Mucosa of rectum (tissue), 2 donors: ENCODE data around the gene PCBP2.
"Not testable (repeated sequence)": the region's sequence is repeated elsewhere in the genome, so short reads cannot be mapped to it uniquely, and the experiment has no call there.

ENCODE experiments used
- H3K27ac ChIP-seq, 2 donors: one replicate each; pipeline ENCODE4 v1.7.0; 2013; ENCODE audit warnings: inconsistent platforms in 2 of 2, low read depth in 2 of 2, low read length in 2 of 2
- H3K27me3 ChIP-seq, 2 donors: one replicate each; pipeline ENCODE4 v1.7.0; 2013; ENCODE audit warnings: low read length in 2 of 2; ENCODE audit not compliant: control insufficient read depth in 2 of 2, insufficient read depth in 2 of 2
- H3K36me3 ChIP-seq, 2 donors: one replicate each; pipeline ENCODE4 v1.7.0; 2013; ENCODE audit warnings: low read length in 2 of 2; ENCODE audit not compliant: control insufficient read depth in 2 of 2, insufficient read depth in 2 of 2
- H3K4me1 ChIP-seq, 2 donors: one replicate each; pipeline ENCODE4 v1.7.0; 2013; ENCODE audit warnings: low read length in 2 of 2, mild to moderate bottlenecking in 1 of 2; ENCODE audit not compliant: control insufficient read depth in 2 of 2, insufficient read depth in 2 of 2
- H3K4me3 ChIP-seq, 2 donors: one replicate each; pipeline ENCODE4 v1.7.0; 2013; ENCODE audit warnings: low read length in 2 of 2
- H3K9ac ChIP-seq, 2 donors: one replicate each; pipeline ENCODE4 v1.7.0; 2013; ENCODE audit warnings: low read length in 2 of 2, low read depth in 1 of 2, mild to moderate bottlenecking in 1 of 2
- H3K9me3 ChIP-seq, 2 donors: one replicate each; pipeline ENCODE4 v1.7.0; 2013; ENCODE audit warnings: low read length in 2 of 2; ENCODE audit not compliant: control insufficient read depth in 2 of 2
- donor health status: healthy.
- donor health status: Normal muscosa, but diverticular disease.

PCBP2 gene

GRCh38 chr12:53422247-53422646 lies 29.7 kb upstream of the PCBP2 start:
- H3K27me3 ChIP-seq, H3K4me3 ChIP-seq, H3K27ac ChIP-seq, H3K4me1 ChIP-seq, H3K9me3 ChIP-seq, H3K9ac ChIP-seq, H3K36me3 ChIP-seq: not testable (repeated sequence)

GRCh38 chr12:53423597-53423996 lies 28.3 kb upstream of the PCBP2 start, which contains the start of gene AMHR2:
Gene AMHR2, plus strand, starts transcription at chr12:53423855. Its CDS starts 80 bp downstream, at chr12:53423935.
- Histone ChIP-seq H3K9ac (no peak within 1 kb of the TSS), H3K9me3 (no peaks in the 10 kb centered on the region), H3K27me3 (no peaks in the 10 kb centered on the region), H3K4me1 (peaks cover 3% of the 10 kb centered on the region in 2 donors), H3K4me3 (no peak within 1 kb of the TSS), H3K36me3 (no peaks in the 10 kb centered on the region), H3K27ac (no peak within 1 kb of the TSS)

- Histone ChIP-seq H3K9ac (no peak overlapping the region), H3K4me1 (peaks cover 3% of the 10 kb centered on the region in 2 donors), H3K36me3 (no peaks in the 10 kb centered on the region), H3K9me3 (no peaks in the 10 kb centered on the region), H3K27ac (no peak overlapping the region), H3K27me3 (no peaks in the 10 kb centered on the region), H3K4me3 (no peak overlapping the region)
Observed at GRCh38 chr12:53424626-53425514, 27.0 kb upstream of the PCBP2 start.

- no peaks in the 10 kb centered on the region for H3K36me3 ChIP-seq
- H3K4me1 ChIP-seq: peaks cover 3% of the 10 kb centered on the region in 2 donors
- no peaks in the 10 kb centered on the region for H3K27me3 ChIP-seq
- H3K4me3 ChIP-seq: no peak overlapping the region
- H3K9ac ChIP-seq: no peak overlapping the region
- H3K27ac ChIP-seq: no peak overlapping the region
- no peaks in the 10 kb centered on the region for H3K9me3 ChIP-seq
Observed at GRCh38 chr12:53425515-53426150, 26.3 kb upstream of the PCBP2 start.

- Histone ChIP-seq H3K9me3 (no peaks in the 10 kb centered on the region), H3K36me3 (no peaks in the 10 kb centered on the region), H3K4me1 (no peaks in the 10 kb centered on the region), H3K27ac (no peak overlapping the region), H3K9ac (no peak overlapping the region), H3K4me3 (no peak overlapping the region), H3K27me3 (no peaks in the 10 kb centered on the region)
Observed at GRCh38 chr12:53427905-53428594, 23.9 kb upstream of the PCBP2 start.

GRCh38 chr12:53428741-53429140 lies 23.2 kb upstream of the PCBP2 start:
- Histone ChIP-seq H3K4me3 (no peak overlapping the region), H3K27ac (no peak overlapping the region), H3K9me3 (no peaks in the 10 kb centered on the region), H3K27me3 (no peaks in the 10 kb centered on the region), H3K36me3 (no peaks in the 10 kb centered on the region), H3K9ac (no peak overlapping the region), H3K4me1 (no peaks in the 10 kb centered on the region)

- H3K9ac ChIP-seq: no peak overlapping the region
Observed at GRCh38 chr12:53430116-53430515, 21.8 kb upstream of the PCBP2 start.

GRCh38 chr12:53431187-53431586 lies 20.7 kb upstream of the PCBP2 start:
- Histone ChIP-seq H3K36me3 (no peaks in the 10 kb centered on the region), H3K4me1 (no peaks in the 10 kb centered on the region), H3K27me3 (no peaks in the 10 kb centered on the region), H3K4me3 (no peak overlapping the region), H3K27ac (no peak overlapping the region), H3K9me3 (no peaks in the 10 kb centered on the region), H3K9ac (no peak overlapping the region)

More at GRCh38 chr12:53430116-53430515, 21.8 kb upstream of the PCBP2 start:
- Histone ChIP-seq H3K36me3 (no peaks in the 10 kb centered on the region), H3K4me1 (no peaks in the 10 kb centered on the region), H3K9me3 (no peaks in the 10 kb centered on the region), H3K4me3 (no peak overlapping the region), H3K27ac (no peak overlapping the region), H3K27me3 (no peaks in the 10 kb centered on the region)

GRCh38 chr12:53435326-53435725 lies 16.6 kb upstream of the PCBP2 start:
- H3K4me3 ChIP-seq, H3K9me3 ChIP-seq, H3K27ac ChIP-seq, H3K4me1 ChIP-seq, H3K9ac ChIP-seq, H3K36me3 ChIP-seq, H3K27me3 ChIP-seq: not testable (repeated sequence)

- H3K4me3 ChIP-seq, H3K27ac ChIP-seq, H3K9me3 ChIP-seq, H3K27me3 ChIP-seq, H3K9ac ChIP-seq, H3K36me3 ChIP-seq: not testable (repeated sequence)
- H3K4me1 ChIP-seq: peaks cover 7 to 18% of the 10 kb centered on the region in 2 donors
Observed at GRCh38 chr12:53439582-53439981, 12.3 kb upstream of the PCBP2 start.
